ENCODE results near the gene GAST. TPM values are rescaled to one million over a fixed set of nuclear protein-coding genes. Genes with fewer than 3 reads are reported as not detected.
A peak's percentile ranks its signal among the peaks of the same experiment; 100 is the strongest.

The GAST gene
- total and polyA plus RNA-seq, 10 of the 15 experiments (the other 5 are each of a cell fraction or from before 2014, with no cell fraction given): not detected

DNA sequence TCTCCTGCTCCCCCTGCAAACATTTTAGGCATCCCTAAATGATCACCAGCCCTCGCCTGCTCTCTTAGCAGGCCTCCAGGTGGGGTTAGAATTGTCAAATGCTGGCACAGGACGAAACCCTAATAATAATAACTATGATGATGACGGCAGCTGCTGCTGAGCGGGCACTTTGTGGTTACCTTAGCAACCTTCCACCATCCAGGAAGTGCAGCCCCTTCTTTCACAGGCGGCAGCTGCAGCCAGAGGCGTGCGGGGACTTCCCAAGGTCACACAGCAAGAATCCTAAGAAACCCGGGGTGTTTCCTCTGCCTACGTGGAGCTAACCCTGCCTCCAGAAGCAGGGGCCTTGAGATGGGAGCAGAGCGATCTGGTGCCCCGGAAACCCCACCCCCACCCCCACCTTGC lies 45.9 kb upstream of the GAST start (continued):
- TF ChIP-seq, protein P1, sequence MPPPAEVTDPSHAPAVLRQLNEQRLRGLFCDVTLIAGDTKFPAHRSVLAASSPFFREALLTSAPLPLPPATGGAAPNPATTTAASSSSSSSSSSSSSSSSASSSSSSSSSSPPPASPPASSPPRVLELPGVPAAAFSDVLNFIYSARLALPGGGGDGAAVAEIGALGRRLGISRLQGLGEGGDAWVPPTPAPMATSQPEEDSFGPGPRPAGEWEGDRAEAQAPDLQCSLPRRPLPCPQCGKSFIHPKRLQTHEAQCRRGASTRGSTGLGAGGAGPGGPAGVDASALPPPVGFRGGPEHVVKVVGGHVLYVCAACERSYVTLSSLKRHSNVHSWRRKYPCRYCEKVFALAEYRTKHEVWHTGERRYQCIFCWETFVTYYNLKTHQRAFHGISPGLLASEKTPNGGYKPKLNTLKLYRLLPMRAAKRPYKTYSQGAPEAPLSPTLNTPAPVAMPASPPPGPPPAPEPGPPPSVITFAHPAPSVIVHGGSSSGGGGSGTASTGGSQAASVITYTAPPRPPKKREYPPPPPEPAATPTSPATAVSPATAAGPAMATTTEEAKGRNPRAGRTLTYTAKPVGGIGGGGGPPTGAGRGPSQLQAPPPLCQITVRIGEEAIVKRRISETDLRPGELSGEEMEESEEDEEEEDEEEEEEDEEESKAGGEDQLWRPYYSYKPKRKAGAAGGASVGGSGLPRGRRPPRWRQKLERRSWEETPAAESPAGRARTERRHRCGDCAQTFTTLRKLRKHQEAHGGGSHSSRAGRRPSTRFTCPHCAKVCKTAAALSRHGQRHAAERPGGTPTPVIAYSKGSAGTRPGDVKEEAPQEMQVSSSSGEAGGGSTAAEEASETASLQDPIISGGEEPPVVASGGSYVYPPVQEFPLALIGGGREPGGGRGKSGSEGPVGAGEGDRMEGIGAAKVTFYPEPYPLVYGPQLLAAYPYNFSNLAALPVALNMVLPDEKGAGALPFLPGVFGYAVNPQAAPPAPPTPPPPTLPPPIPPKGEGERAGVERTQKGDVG (CRISPR knock-in tag; IDR thresholded peaks at IDR 0.05): no peak
- no peak for TF ChIP-seq GATAD2B (conservative IDR thresholded peaks at IDR 0.05; ENCODE audit: low read depth)
- peak; percentile 41; the same call in 1 of the 2 replicates for TF ChIP-seq TCF3 (IDR thresholded peaks at IDR 0.05; ENCODE audit: borderline replicate concordance, insufficient read depth, low read depth, low read length)
- TF ChIP-seq, protein P2, sequence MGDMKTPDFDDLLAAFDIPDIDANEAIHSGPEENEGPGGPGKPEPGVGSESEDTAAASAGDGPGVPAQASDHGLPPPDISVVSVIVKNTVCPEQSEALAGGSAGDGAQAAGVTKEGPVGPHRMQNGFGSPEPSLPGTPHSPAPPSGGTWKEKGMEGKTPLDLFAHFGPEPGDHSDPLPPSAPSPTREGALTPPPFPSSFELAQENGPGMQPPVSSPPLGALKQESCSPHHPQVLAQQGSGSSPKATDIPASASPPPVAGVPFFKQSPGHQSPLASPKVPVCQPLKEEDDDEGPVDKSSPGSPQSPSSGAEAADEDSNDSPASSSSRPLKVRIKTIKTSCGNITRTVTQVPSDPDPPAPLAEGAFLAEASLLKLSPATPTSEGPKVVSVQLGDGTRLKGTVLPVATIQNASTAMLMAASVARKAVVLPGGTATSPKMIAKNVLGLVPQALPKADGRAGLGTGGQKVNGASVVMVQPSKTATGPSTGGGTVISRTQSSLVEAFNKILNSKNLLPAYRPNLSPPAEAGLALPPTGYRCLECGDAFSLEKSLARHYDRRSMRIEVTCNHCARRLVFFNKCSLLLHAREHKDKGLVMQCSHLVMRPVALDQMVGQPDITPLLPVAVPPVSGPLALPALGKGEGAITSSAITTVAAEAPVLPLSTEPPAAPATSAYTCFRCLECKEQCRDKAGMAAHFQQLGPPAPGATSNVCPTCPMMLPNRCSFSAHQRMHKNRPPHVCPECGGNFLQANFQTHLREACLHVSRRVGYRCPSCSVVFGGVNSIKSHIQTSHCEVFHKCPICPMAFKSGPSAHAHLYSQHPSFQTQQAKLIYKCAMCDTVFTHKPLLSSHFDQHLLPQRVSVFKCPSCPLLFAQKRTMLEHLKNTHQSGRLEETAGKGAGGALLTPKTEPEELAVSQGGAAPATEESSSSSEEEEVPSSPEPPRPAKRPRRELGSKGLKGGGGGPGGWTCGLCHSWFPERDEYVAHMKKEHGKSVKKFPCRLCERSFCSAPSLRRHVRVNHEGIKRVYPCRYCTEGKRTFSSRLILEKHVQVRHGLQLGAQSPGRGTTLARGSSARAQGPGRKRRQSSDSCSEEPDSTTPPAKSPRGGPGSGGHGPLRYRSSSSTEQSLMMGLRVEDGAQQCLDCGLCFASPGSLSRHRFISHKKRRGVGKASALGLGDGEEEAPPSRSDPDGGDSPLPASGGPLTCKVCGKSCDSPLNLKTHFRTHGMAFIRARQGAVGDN (IDR thresholded peaks at IDR 0.05): no peak
- TF ChIP-seq PML (IDR thresholded peaks at IDR 0.05; ENCODE audit: low read length): no peak
- no peak for TF ChIP-seq JUND (IDR thresholded peaks at IDR 0.05; ENCODE audit: low read depth, low read length)

Measured in GM12878 (cell line).